GM11168 (cell line): Measurements from ENCODE around the gene TBC1D4.

ENCODE experiments used
- in situ Hi-C: fragments of 300-500 bp; cut with MboI; formaldehyde crosslinking; loops from one replicate; pipeline ENCODE4 v1.12.0; 2022; ENCODE audit warnings: low sequenced_read_pairs; ENCODE audit not compliant: unreplicated experiment

Gene TBC1D4

DNA sequence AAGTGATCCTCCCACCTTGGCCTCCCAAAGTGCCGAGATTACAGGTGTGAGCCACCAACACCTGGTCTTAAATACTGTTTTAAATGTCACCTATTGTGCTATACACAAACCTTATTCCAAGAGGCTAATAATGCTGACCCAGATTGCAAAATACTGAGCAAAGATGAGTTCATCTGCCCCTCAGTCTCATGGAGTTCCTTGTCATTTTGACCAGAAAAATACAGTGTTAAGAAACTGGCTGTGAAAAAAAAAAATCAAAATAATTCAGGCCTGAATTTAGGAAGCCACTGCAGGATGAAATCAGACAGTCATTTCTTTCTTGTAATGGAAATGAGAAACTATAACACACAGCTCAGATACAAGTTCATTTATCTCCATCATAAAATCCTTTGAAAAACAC, 59.9 kb downstream of the TBC1D4 start:
- in situ Hi-C loops: no loop called here

DNA sequence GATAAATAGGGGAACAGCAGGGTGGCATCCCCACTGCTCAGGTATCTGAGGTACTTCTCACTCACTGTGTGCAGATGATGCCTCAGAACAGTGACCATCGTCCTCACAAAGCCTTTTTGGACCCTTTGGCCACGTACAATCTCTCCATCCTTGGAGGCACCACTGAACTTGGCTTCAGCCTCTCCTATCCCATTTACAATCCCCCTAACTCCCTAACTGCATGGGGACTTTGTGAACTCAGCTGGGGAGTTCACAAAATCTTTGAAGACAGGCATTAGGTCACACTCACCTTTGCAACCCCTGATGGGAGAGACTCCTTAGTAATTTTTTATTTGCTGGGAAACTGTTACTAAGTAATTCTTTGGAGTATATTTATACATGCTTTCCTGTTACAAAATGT, 60.8 kb downstream of the TBC1D4 start:
- in situ Hi-C loops: no loop called here

DNA sequence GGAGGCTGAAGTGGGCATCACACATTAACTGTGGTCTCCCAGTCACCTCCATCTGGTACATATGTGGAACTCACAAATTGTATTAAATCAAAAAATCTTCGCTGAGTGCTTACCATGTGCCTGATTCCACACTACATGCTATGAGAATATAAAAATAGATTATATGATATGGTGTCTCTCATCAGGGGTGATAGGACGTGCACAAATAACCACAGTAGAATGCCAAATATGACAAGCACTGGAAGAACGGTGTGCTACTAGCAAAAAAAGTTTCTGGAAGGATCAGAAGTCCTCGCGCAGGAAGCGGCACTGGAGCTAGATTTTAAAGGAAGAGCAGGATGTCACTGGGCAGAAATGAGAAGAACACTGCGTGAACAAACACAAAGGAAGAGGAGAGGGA, 62.3 kb downstream of the TBC1D4 start:
- in situ Hi-C loops: no loop called here

DNA sequence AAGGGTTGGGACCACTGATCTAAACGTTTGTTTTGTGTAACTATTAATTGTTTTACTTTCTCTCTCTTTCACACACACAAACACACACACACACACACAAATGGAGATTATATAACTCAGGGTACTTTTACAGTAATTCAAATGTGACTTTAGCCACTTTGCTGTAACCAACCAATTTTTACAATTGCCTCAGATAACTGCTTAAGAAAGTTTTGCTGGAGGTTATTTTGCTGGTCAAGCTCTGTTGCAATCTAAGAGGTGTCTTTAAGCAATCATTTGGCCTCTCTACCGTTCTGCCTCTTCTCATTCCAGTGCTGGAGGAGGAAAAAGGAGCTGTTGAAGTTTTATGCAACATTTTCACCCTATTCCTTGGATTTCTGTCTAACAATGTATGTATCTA, 63.0 kb downstream of the TBC1D4 start:
- in situ Hi-C loops: no loop called here

DNA sequence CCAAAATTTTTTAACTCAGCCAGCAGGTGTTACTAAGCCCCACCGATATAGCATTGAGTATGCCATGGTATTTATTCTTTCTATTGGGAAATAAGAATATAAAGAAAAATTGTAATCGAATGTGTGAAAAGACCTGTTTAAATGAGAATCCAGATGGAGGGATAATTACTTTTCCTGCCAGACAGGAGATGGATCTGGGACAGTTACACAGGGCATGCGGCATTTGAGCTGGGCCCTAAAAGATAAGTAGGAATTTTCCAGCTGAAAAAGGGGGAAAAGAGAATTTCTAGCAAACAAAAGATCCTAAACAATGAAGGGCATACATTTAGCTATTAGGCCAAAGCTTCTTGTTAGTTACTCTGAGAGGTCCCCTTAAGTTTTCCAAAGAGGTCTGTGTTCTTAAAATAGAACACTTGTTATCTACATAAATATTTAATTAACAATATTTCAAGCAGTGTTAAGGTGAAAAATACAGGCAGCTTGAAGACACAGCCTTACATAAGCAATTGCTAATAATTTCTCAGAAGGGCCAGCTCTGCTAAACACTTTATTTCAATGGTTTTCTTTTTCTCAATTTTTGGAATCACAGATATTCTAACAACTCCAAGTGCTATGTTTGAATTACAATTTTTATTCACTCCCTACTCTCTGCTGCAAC, 63.7 kb downstream of the TBC1D4 start:
- in situ Hi-C loops: no loop called here

DNA sequence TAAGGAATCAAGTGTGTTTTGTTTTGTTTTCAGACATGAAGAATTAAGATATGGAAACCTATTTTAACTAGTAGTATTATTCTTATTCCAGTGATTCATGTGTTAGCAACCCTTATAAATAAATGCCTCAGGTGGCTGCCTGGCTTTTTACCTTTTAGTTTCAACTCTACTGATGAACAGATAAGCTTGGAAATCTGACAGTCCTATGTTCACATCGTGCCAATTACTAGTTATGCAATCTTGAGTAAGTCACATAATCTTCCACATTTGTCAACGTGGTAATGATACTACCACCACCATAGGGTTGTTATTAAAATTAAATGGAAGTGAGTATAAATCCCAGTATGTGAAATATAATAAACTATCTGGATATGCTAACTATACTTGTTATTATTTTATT, 64.3 kb downstream of the TBC1D4 start:
- in situ Hi-C loops: no loop called here

DNA sequence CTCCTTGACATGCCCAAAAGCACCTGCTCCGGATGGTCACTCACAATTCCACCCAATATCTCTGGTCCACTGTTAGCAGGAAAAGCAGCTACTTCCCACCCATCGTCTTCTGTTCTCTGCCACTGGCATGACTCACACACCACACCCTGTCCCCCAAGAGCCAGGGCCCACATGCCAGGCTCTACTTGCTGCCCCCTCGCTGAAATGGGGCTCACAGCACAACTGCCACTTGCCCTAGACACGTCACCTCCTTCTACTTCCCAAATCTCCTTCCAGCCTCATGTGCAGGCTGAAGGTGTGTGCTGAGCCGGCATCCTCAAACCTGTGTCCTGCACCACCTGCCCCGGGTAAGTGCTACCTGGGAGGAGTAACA, 65.0 kb downstream of the TBC1D4 start:
- in situ Hi-C loops: no loop called here

DNA sequence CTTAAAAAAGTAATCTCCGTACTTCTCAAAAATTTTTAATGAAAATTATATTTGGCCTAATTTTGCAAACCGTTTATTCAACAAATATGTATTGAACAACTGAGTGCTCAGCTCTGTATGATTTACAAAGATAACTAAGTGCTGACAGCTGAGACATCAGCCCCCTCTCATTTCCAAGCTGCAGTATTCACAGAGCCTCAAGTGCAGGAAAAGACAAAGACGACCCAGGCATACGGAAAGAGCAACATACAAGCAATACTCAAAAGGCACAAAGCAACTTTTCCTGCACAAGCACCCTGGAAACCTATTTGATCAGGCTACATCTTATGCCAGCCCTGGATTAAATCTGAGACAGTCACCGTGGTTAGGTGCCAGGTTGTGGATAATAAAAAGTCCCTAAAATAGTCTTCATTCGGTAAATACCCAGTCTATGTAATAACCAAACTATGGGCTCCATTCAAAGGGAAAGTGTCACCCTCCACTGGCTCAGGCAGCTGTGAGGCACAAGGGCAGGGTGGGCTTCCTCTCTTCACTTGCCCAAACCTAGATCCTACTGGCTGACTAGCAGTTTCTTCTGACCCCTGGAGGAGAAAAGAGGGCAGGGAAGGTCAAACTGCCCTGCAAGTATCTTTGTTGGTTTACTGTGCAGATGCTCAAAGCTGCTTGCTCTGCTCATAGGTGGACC, 65.5 kb downstream of the TBC1D4 start:
- in situ Hi-C loops: no loop called here

DNA sequence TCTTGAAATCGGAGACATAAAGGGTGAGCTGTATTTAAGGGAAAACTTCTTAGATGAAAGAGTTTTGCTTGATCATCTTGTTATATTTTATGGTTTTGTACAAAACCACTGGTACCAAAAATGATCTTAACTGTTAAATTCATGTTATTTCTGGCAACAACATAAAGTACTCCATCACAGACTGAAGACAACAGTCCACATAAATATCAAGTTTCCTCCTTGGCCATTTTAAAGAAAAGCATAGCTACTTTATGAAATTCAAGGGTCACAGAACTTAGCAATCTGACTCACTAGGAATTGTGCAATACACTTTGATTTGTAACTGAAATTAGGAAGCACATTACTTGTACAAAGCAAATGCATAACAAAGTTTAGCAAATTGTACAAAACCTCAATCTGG, 66.3 kb downstream of the TBC1D4 start:
- in situ Hi-C loops: no loop called here

DNA sequence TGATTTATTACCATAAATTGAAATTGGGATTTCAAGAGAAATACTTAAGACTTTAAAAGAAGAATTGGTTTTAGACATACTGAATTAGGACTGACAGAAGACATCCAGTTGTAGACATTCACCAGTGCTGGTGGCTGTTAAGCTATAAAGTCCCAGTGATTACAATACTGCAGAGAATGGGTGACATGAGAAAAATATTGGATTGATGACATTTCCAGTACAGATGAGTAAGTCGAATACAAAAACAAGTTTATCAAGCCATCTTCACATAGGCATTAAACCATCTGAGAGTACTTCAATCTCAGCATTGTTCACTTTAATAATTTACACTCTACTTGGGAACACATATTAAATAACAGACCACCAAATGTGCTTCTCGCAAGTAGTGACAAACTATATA, 66.8 kb downstream of the TBC1D4 start:
- in situ Hi-C loops: no loop called here

DNA sequence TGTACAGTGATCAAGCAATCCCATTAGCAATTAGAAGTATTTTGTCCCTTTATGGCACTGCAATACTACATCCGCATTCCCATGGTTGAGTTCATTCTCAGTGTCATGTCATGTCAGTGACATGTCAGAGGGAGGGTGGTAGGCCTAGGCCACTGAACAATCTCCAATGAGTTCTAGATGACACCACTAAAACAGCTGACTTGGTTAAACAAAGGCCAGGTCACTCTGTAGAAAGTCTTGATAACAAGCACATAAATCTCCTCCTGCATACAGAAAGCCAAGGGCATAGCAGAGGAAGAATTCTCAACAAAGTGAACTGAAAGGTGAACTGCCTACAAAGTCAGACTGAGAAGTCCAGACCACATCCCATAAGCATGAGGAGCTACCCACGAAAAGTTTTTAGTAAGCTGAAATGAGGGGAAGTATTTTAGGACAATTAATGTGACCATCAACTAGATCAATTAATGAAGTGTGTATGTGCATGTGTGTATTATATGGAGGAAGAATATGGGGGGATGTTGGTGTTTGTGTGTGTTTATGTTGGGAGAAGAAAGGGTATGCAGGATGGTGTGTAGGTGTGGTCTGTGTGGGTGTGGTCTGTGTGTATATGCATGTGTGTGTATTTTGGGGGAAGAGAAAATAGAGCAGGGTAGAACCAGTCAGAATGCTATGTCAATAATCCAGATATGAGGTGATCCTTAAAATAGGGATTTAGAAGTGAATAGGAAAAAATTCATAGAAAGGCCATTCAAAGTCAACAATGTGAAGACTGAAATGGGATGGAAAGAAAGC, 67.7 kb downstream of the TBC1D4 start:
- in situ Hi-C loops: no loop called here

DNA sequence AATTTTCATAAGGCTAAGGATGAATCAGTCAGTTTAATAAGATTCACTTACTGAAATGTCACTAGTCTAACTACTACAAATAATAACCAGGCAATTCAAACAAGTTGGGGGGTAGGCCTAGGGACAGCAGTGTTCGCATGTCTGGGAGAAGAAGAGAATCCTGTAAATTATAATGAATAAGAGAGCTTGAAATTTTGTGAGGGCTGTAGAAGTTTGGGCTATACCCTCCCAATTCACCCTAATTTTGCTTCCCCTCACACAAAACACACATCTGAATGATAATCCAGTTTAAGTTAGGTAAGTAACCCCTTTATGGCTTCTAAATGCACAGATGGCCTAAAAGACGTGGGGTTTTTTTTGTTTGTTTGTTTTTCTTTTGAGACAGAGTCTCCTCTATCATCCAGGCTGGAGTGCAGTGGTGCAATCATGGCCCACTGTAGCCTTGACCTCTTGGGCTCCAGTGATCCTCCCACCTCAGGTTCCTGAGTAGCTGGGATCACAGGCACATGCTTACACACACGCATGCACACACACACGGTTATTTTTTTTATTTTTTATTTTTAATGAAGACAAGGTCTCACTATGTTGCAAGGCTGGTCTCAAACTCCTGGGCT, 69.9 kb downstream of the TBC1D4 start:
- in situ Hi-C loops: no loop called here

DNA sequence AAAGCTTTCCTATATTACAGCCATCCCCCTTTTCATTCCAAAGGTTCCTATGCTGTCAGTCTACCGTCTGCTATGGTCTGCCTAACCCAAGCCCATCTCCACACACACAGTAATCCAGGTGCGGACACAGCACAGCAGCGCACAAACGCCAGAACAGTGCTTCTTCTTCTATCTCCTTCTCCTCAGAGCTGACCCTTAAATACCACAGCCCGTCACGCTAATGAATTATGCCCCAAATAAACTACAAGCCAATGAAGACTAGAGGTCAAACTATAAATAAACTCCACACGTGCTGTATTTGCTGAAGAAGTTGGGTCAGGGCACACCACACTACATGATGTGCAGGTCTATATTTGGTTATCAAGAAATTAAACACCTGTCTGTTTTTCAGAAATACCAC, 71.8 kb downstream of the TBC1D4 start:
- in situ Hi-C loops: no loop called here

DNA sequence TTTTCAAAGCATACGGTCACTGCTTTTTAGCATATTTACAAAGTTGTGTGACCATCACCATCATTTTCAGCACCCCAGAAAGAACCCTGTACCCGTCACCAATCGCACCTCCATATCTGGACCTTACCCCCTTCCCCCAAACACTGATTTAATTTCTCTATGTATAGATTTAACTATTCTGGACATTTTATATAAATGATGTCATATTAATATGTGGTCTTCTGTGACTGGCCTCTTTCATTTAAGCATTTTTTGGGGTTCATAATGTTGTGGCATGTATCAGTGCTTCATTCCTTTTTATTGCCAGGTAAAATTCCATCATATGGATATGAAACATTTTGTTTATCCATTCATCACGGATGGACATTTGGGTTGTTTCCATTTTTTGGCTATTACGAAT, 74.0 kb downstream of the TBC1D4 start:
- in situ Hi-C loops: no loop called here

DNA sequence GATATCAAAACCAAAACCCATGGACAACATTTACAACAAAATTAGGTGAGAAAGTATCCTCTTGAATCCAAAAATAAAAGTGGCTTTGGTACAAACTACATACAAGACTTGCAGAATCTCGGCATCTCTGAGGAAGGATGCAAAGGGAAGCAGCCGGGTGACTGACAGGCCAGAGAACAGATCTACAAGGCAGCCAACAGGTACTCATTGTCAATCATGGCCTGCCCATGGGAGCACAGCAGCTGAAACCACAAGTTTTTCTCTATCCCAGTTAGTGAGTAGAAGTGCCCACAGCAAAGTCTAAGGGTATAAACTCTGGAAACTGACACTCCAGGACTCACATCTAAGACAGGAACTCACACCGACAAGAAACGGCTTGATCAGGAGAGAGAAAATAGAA, 74.5 kb downstream of the TBC1D4 start:
- in situ Hi-C loops: no loop called here

DNA sequence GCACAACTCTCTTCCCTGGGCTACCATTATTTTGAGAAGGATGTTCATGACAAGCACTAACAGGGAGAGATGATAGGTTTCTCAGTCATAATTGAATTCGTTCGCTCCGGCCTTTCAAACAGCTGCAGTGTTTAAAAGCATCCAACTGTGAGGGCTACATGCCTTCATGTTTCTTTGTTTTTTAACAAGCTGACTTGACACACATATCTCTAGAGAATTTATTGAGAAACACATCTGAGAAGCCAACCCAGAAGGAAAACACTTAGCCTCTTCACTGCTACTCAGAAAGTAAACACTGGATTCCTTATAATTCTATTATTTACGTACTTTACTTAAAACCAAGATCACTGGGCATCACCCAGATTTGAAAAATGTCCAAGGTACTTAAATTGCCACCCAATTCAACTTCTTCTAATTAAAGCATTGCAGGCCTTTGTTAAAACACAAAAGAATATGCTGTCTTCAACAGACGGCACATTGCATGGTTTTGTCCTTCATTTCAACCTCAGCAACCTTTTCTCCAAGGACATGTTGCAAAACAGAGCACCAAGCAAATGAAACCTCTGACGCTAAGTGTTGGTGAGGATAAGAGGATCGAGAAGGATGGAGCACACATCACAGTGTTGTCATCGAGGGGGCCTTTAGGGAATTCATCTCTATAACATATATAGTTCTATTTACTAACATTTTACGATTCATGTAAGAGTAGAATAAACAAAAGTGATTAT, 75.8 kb downstream of the TBC1D4 start:
- in situ Hi-C loops: no loop called here

DNA sequence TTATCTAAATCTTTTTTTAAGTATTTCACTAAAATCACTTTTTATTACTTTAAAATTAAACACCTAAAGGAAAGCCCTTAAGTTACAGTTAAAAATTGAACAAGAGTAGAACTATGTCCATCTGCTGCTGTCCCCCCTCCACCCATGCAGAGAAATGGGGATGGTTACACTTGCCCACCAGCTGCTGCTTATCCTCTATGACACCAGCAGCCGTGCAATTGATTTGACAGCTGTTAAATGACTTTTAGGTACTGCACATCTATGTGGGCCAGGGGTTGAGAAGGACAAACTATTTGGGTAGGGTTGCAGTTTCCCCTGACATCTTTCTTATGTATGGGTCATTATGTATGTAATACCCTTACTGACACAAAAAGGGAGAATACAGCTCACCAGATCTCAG, 77.2 kb downstream of the TBC1D4 start:
- in situ Hi-C loops: no loop called here

DNA sequence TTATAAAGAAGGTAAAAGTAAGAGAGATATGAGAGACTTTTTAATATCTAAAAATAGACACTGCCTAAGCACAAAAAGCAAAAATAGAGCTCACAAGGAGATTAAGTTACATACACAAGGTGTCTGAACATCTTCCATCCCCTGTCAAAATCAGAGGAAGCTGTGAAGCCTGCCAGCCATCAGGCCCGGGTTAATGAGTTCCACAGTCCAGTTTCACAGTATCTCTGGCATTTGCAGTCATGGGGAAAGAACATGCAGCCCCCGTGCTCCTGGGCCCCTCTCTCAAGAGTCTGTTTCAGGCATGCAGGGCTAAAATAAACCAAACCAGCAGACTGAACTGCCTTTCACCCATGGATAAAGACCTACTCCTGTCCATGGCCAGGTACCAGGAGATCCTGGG, 79.2 kb downstream of the TBC1D4 start:
- in situ Hi-C loops: no loop called here

DNA sequence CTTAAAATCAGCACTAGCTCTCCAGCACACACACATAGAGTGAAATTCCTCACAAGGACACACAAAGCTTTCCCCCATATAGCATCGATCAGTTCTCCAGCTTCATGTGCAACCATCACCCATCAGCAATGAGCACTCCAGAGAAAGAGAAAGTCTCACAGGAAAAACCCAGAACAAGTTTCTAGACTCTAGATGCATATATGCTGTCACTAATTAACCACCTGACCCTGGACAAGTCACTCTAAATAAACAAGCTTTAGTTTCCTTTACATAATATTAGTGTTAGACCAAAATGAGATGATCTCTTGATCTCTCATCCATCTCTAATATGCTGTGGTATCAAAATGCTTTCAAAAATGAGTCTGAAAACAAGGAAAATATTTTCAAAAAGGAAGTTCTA, 81.2 kb downstream of the TBC1D4 start:
- in situ Hi-C loops: no loop called here

DNA sequence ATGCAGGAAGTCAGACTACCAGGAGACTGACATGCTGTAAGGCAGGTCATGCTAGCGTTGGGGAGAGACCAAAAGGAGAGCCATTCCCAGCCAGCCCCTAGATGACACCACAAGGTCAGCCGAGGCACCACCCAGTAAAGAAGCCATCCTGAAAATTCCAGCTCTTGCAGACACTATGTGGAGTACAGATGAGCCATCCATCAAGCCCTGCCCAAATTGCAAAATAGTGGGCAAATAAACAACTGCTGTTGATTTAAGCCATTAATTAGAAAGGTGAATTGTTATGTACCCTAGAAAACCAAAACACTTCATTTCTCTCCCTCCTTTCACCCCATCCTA, 82.1 kb downstream of the TBC1D4 start:
- in situ Hi-C loops: no loop called here
